8988T (cell line): ENCODE data around the gene CTSZ.
A peak's percentile ranks its signal among the peaks of the same experiment; 100 is the strongest.
"Not testable (repeated sequence)": the region's sequence is repeated elsewhere in the genome, so short reads cannot be mapped to it uniquely, and the experiment has no call there.

ENCODE experiments used
- DNase-seq: peaks from one replicate; pipeline ENCODE4 v3.0.0; 2011

CTSZ gene

DNA sequence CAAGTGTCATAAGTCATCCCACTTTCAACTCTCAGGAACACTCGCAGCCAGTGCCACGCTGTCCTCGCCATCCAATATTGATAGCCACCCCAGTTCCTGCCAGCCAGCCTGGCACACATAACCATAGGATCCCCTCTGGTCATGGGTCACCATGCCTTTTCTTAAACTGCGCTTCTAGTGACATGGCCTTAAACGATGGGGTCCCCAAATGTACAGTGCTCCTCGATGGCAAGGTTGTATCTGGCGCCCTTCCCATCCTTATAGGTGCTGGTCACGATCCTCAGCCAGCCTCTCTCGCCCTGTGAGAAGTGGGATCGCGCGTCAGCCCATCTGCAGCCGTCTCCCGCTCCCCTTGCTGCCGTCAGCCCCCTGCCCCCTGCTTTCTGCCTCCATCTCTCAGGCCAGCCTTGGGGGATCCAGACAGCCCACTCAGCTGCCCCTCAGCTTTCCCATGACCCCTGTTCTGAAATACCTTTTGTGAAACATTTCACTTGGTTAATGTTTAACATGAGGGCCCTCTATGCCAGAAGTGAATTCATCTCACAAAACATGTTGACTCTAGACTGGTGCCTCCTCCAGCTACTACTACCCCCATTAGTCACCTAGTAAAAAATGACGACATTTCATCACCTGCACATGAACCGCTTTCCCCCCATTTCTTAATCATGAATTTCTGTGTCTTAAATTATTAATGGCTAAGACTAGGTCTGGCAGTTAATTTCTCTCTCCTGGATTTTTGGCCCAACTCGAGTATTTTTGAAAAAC lies 11.4 kb downstream of the CTSZ start:
- no peak for DNase-seq

DNA sequence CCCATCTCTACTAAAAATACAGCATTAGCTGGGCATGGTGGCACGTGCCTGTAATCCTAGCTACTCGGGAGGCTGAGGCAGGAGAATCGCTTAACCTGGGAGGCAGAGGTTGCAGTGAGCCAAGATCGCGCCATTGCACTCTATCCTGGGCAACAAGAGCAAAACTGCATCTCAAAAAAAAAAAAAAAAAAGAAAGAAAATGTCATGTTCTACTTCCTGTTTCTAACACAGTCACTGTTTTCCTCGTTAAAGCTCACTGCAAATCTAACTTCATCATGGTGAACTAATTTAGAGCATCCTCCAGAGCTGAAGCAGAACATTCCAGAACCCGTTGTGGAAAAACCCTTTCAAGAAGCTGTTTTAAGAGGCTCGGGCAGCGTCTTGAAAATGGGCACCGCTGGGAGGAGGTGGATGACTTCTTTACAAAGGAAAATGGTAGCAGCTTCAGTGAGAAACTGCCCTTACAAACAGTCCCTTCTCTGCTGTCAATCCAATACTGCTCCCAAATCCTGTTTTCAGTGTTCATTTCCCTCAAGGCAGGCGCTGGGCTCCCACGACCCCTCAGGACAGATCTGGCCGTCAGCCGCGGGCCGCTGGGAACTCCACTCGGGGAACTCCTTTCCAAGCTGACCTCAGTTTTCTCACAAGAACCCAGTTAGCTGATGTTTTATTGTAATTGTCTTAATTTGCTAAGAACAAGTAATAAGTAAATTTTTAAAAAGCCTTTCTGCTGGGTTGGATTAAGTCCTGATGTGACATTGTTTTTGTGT lies 12.5 kb downstream of the CTSZ start:
- no peak for DNase-seq

DNA sequence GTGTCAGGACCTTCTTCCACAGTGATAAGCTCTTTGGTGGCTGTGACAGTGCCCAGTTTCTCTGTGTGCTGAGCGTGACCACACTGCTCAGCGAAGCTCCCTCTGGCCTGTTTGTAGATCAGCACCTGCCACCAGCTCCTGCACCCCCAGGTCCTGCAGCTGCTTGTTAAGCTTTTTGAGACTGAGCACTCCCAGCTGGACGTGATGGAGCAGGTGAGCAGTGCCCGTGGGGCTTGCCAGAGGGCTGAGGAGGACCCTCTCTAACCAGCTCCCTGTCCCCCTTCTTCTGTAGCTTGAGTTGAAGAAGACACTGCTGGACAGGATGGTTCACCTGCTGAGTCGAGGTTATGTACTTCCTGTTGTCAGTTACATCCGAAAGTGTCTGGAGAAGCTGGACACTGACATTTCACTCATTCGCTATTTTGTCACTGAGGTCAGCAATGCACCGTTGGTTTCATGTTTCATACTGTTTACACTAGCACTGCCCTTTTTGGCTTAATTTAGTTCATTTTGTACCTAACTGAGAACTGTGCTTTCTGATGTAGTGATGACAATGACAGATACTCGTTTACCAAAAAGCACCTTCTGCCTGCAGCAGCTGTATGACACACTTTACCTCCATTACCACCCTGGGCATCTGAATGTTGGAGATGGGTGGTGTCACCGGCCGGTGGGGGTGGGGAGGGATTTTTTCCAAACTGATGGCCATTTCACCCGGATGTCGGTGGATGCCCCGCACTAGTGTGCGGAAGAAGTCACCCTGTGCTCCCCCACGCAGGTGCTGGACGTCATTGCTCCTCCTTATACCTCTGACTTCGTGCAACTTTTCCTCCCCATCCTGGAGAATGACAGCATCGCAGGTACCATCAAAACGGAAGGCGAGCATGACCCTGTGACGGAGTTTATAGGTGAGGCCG lies 13.5 kb downstream of the CTSZ start:
- no peak for DNase-seq

DNA sequence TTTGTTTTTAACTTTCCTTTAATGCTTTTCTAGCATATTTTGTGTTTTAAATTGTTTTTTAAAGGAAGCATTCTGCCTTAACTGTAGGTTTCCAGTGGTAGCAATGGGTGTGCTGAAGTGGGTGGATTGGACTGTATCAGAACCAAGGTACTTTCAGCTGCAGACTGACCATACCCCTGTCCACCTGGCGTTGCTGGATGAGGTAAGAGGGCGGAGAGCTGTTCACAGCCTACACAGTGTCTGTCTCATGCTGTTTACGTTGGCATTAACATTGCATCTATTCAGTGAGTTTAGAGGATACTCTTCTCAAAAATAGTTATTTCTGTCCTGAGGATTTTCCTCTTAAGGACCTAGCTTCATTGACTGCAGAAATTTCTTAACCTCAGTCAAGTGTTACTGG lies 14.1 kb downstream of the CTSZ start:
- DNase-seq, result no peak

DNA sequence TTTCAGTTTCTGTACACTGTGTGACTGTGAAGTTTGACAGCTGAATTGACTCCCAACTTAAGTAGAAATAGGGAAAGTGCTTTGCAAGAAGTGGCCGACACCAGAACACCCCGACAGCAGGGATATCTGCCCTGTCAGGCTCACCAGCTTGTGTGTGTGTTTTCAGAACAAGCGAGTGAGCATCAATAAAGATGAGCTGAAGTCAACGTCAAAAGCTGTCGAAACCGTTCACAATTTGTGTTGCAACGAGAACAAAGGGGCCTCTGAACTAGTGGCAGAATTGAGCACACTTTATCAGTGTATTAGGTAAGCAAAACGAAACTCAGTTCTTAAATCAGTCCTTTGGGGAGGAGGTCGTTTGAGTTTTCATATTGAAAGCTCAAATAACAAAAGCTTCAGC lies 15.3 kb downstream of the CTSZ start:
- no peak for DNase-seq

DNA sequence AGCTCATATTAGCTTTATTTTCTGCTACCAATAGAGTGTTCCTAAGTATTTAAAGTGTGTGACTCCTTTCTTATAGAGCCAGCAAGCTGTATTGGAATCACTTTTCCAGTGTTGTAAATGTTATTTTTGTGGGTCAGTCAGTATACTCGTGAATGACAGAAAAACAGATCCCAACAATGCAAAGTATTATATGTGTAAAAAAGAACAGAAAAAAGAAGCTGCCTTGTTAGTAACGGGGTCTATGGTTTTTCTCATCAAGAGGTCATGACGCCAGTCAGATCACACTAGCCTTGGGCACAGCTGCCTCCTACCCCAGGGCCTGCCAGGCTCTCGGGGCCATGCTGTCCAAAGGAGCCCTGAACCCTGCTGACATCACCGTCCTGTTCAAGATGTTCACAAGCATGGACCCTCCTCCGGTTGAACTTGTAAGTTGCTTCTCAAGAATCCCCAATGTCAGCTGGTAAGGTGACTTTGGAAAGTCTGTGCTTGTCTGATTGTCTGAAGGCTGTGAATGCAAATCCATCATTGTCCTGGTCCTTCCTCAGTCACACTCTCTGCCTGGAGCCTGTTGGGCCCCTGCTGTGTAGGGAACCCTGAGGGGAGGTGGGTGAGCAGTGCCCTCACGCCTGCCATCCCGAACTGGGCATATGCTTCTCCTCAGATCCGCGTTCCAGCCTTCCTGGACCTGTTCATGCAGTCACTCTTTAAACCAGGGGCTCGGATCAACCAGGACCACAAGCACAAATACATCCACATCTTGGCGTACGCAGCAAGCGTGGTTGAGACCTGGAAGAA lies 16.2 kb downstream of the CTSZ start:
- DNase-seq, result no peak

DNA sequence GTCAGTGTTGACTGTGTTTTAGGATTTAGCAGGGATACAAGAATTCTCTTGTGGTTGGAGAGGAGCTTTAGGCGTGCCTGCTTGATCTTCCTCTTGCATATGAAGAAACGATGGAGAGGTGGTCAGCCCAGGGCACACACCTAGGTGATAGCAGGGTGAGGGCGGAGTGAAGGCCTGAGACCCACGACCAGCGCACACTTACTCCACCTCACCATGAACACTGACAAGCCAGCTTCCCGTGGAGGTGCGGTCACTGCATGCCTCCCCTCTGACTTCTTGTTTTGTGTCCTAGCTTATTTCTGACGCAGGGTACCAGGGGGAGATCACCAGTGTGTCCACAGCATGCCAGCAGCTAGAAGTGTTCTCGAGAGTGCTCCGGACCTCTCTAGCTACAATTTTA lies 17.9 kb downstream of the CTSZ start:
- DNase-seq, result no peak

DNA sequence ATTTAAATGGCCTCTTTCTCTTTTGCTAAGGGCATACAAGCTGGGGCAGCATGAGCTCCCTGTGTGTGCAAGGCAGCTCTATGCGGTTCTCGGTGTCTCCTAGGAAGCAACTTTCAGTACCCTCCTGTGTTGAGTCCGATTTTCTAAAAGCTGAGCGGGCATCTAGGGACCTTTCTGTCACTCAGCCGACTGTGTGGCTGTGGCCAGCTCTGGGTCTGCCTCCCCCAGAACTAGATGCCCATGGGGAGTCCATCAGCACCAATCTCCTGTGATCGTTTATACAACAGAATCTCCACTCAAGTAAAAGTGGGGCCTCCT lies 18.5 kb downstream of the CTSZ start:
- DNase-seq, result no peak

DNA sequence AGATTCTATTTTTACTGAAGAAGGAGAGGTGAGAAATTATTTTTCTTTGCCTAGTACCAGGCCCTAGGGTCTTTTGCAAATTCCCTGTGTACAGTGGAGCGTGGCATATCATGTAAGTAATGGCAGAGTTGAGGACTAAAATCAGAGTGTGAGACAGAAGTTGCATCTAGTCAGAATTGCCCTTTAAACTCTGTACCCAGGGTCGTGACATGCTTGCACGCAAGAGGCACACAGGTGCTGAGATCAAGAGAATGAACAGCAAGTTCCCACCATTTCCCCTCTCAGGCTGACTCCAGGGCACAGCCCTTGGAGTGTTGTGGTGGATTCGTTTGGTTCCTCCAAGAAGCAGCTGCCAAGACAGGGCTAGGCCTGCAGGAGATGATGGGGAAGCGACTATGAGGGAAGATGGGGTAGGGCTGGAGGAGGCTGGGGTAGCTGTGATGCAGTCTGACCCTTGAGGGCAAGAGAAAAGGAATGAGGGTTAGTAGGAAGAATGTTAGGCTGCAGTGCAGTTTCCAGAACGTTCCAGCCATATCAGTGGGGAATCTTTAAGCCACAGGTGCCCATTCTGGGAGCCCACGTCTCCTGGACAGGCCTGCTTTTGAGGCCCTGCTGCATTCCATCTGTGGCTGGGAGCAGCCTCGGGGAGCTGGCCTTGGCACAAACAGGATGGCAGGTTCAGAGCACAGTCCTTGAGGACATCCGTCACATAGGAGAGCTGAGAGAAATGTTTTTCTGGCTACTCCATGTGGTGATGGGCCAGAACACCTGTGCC lies 19.1 kb downstream of the CTSZ start:
- DNase-seq, result peak; percentile 4

DNA sequence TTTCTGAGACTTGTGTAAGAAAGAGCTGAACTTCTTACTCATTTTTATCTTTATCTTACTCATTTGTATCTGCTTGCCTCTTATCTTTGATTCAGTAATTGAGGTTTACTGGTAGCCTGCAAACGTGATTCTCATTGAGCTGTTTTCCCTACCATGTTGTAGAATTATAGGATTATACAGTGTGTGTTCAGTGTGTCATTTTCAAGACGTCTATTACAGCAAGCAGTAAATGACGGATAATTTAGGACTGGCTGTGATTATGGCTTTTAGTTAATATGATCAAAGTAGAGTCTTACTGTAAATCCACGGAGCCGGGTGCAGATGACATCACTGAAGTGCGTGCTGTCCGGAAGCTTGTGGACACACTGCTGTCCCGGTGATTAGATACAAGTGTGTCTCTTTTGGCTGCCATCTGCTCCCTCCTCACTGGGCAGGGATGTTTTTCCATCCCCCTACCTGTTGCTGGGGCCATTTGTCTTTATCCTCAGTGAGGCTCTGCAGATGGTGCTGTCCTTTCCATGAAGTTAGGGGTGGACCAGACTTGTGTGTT lies 20.0 kb downstream of the CTSZ start:
- DNase-seq, result no peak

DNA sequence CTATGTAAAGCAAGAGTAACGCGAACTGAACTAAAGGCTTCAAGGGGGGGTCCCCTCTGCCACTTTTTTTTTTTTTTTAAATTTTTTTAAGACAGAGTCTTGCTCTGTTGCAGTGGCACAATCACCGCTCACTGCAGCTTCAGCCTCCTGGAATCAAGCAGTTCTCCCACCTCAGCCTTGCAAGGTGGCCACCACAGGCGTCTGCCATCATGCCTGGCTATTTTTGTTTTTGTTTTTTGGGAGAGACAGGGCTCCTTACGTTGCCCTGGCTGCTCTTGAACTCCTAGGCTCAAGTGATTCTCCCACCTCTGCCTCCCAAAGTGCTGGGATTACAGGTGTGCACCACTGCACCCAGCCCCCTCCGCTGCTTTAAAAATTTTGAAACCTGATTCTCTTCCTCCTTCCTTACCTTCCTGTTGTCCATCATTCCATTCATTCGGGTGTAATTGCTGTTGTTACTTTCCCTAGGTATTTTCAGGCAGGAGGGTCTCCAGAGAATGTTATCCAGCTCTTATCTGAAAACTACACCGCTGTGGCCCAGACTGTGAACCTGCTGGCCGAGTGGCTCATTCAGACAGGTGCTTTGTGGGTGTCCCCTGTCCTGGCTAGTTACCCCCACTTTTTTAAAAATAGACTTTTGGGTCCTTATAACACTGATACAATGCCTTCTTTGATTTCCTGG lies 20.6 kb downstream of the CTSZ start:
- DNase-seq, result no peak

DNA sequence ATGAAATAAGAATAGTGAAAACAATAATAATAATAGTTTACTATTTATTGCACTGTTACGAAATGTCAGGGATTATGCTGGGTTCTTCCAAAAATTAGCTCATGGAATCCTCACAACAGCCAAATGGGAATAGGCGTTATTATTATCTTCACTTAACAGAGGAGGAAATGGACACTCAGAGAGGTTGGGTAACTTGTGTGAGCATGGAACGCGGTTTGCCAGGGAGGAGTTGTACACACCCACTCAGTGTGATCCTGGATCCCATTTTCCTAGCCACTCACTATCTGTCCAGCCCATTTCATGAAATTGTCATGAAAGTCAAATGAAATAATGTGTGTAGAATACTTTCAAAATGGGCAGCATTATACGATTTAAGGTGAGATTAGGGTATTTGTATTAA lies 21.4 kb downstream of the CTSZ start:
- peak; percentile 2 for DNase-seq

DNA sequence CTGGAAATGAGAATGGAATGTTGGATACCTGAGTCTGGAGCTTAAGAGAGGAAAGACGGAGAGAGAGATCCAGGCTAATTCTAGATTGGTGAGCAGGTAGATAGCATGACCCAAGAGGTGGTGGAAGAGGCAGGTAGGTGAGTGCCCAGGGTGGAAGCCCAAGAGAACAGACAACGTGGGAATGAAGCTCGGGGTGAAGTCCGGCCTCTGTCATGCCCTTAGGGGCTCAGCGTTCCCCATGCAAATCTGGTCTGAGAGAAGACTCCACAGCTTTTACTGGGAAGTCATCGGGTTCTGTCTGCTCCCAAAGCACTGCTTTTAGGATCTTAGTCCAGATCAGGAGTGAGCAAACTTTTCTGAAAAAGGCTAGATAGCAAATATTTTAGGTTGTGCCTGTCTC lies 22.4 kb downstream of the CTSZ start:
- DNase-seq, result no peak

DNA sequence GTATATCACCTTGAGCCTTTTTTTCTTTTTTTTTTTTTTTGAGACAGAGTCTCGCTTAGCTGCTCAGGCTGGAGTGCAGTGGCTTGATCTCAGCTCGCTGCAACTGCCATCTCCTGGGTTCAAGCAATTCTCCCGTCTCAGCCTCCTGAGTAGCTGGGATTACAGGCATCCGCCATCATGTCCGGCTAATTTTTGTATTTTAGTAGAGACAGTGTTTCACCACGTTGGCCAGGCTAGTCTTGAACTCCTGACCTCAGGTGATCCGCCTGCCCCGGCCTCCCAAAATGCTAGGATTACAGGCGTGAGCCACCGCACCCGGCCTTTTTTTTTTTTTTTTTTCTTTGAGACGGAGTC lies 24.0 kb downstream of the CTSZ start:
- DNase-seq, result not testable (repeated sequence)

DNA sequence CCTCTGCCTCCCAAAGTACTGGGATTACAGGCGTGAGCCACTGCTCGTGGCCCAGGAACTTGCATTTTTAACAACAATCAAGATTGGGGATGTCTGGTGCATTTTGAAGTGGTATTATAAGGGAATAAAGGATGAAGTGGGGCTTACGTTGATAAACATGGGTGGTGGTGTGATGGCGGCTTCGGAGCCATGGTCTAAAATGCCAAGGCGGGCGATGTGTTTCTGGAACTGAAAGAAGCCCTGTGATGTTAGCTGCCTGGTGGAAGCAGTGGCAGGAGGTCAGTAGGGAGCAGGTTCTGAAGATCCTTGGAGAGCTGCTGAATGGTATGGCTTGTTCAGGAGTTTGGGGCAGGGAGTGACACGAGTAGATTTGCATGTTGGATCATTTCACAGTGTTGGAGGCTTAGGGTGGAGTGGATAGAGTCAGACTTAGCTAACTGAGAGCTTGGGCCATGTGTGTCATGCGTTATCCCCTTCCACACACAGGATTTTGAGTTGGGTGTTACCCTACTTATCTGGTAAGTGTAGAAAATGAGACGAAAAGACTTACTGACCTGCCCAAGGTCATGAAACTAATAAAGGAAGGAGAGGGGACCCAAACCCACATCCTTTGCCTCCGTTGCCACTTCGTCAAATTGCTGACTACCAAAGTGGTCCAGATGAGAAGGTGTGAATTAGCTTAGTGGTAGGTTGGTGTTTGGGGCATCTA lies 24.5 kb downstream of the CTSZ start:
- DNase-seq, result no peak

DNA sequence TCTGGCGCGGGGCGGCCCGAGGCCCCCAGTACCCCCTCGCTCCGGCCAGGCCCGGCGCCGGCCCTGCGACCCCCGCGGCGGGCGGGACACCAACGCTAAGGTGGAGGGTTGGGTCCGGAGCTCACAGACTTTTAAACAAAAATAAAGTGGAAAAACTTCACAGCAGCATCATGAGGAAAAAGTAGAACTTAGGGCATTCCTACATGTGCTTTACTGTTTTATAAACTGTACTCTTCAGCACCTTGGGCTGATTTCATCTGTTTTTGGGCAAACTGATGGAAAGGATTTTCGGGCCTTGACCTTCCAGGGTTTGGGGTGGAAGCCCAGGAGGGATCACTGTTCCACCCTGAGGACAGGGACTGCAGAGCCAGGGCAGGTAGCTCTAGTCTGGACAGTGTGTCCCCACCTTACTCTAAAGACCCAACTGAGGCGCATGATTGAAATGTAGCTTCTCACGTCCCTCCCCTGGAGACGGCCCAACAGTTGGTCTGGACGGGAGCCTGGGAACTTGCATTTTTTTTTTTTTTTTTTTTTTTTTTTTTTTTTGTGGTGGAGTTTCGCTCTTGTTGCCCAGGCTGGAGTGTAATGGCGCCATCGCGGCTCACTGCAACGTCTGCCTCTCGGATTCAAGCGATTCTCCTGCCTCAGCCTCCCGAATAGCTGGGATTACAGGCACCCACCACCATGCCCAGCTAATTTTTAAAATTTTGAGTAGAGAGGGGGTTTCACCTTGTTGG lies 25.3 kb downstream of the CTSZ start:
- no peak for DNase-seq

DNA sequence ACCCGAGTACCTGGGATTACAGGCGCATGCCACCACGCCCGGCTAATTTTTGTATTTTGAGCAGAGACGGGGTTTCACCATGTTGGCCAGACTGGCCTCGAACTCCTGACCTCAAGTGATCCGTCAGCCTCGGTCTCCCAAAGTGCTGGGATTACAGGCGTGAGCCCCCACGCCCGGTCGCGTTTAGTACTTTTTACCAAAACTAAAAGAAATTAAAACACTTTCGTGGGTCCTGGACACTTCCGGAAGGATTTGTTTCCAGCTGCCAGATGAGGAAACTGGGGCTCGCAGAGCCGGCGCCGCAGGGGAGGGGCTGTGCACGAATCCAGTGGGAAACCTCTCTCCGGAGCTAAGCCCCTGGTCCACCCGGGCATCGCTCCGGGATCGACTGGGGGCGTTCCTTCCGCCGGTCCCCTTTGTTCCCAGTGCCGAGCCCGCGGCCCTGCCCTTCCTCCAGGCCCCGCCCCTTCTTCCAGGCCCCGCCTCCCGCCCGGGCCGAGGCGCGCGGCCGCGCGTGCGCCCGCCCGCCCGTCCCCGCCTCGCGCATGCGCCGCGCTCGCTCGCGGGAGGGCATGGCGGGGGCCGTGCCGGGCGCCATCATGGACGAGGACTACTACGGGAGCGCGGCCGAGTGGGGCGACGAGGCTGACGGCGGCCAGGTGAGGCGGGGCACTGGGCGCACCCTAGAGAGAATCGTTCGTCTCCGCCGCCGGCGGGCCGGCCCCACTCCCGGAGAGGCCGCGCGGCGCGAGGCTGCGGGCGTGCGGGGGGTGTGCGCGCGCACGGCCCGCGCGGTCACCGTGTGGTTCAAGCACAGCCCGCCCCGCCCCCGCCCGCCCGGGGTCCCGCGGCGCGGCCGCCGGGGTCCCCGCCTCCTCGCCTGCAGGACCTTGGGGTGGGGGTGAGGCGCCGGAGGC lies 26.1 kb downstream of the CTSZ start, which contains the start of gene NELFCD:
TSS of gene NELFCD (plus strand) at position 546 of the 917 bp plus-strand sequence. CDS start at position 600, 54 bp downstream.
- peak; percentile 99 for DNase-seq
